ENCODE data around the gene CAMK2B.

DNA sequence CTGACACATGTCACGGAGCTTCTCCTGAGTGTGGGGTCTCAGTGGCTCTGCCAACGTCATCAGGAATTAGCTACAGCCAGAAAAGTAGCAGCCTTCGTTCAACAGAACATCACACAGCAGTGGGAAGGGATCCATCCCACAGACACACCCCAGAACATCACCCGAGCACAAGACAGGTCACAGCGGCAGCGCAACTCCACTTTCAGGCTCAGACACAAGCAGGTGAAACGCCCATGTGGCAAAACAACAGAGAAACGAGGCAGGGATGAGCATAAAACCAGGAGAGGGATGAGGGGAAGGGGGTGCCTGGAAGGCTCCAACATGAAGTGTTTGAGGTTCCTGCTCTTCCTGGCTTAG, 44.8 kb downstream of the CAMK2B start:
- TF ChIP-seq EZH2 (IDR thresholded peaks at IDR 0.05; ENCODE audit: low read depth, unreplicated experiment) (no peak), EZH2phosphoT487 (IDR thresholded peaks at IDR 0.05; ENCODE audit: unreplicated experiment) (no peak), ZNF331 (CRISPR knock-in tag; IDR thresholded peaks at IDR 0.05; ENCODE audit: low read depth) (no peak), POLR2AphosphoS5 (IDR thresholded peaks at IDR 0.05; ENCODE audit: low read depth) (no peak)
- TF ChIP-seq, protein P1, sequence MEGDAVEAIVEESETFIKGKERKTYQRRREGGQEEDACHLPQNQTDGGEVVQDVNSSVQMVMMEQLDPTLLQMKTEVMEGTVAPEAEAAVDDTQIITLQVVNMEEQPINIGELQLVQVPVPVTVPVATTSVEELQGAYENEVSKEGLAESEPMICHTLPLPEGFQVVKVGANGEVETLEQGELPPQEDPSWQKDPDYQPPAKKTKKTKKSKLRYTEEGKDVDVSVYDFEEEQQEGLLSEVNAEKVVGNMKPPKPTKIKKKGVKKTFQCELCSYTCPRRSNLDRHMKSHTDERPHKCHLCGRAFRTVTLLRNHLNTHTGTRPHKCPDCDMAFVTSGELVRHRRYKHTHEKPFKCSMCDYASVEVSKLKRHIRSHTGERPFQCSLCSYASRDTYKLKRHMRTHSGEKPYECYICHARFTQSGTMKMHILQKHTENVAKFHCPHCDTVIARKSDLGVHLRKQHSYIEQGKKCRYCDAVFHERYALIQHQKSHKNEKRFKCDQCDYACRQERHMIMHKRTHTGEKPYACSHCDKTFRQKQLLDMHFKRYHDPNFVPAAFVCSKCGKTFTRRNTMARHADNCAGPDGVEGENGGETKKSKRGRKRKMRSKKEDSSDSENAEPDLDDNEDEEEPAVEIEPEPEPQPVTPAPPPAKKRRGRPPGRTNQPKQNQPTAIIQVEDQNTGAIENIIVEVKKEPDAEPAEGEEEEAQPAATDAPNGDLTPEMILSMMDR (conservative IDR thresholded peaks at IDR 0.05; ENCODE audit: low read depth in 2 of 2): no peak

All from GM23338 (cell line).